Panc1 (cell line): ENCODE measurements around the gene SPSB3.

Experiments
- CTCF ChIP-seq: fragments of 450-650 bp; IDR thresholded peaks from 2 replicates; pipeline ENCODE4 v1.5.1; 2017; ENCODE audit warnings: mild to moderate bottlenecking
- POLR2AphosphoS5 ChIP-seq: IDR thresholded peaks from 2 replicates; pipeline ENCODE4 v1.6.1; 2012; ENCODE audit warnings: mild to moderate bottlenecking, low read depth, low read length, moderate library complexity
- TF ChIP-seq, protein P1 (sequence below), 2 experiments: IDR thresholded peaks; 2 replicates each; pipeline ENCODE4 v1.6.1; 2011 to 2012; ENCODE audit warnings: low read depth in 2 of 2, control low read depth in 1 of 2, low read length in 1 of 2, mild to moderate bottlenecking in 1 of 2, moderate library complexity in 1 of 2; ENCODE audit not compliant: insufficient read depth in 1 of 2

- TF ChIP-seq POLR2AphosphoS5: no peak
- no peak for TF ChIP-seq CTCF
- TF ChIP-seq, protein P1, sequence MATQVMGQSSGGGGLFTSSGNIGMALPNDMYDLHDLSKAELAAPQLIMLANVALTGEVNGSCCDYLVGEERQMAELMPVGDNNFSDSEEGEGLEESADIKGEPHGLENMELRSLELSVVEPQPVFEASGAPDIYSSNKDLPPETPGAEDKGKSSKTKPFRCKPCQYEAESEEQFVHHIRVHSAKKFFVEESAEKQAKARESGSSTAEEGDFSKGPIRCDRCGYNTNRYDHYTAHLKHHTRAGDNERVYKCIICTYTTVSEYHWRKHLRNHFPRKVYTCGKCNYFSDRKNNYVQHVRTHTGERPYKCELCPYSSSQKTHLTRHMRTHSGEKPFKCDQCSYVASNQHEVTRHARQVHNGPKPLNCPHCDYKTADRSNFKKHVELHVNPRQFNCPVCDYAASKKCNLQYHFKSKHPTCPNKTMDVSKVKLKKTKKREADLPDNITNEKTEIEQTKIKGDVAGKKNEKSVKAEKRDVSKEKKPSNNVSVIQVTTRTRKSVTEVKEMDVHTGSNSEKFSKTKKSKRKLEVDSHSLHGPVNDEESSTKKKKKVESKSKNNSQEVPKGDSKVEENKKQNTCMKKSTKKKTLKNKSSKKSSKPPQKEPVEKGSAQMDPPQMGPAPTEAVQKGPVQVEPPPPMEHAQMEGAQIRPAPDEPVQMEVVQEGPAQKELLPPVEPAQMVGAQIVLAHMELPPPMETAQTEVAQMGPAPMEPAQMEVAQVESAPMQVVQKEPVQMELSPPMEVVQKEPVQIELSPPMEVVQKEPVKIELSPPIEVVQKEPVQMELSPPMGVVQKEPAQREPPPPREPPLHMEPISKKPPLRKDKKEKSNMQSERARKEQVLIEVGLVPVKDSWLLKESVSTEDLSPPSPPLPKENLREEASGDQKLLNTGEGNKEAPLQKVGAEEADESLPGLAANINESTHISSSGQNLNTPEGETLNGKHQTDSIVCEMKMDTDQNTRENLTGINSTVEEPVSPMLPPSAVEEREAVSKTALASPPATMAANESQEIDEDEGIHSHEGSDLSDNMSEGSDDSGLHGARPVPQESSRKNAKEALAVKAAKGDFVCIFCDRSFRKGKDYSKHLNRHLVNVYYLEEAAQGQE (IDR thresholded peaks at IDR 0.05; ENCODE audit: insufficient read depth in 1 of 2, low read depth in 2 of 2, low read length in 1 of 2): no peak
Observed at GRCh38 chr16:1787056-1787321, 4.6 kb upstream of the SPSB3 start.
